HEK293T (cell line): ENCODE results near the gene ZNF880.
A peak's percentile ranks its signal among the peaks of the same experiment; 100 is the strongest.
"Not testable (repeated sequence)": the region's sequence is repeated elsewhere in the genome, so short reads cannot be mapped to it uniquely, and the experiment has no call there.

ENCODE experiments used
- CTCF ChIA-PET: fragments of 350-600 bp; formaldehyde crosslinking; extraction: SDS; loops from one replicate; lab custom pipeline; 2021; ENCODE audit warnings: antibody characterized with exemption, inconsistent platforms; lab: Yijun Ruan, JAX
- POLR2A ChIA-PET: fragments of 350-600 bp; formaldehyde crosslinking; extraction: SDS; loops from one replicate; lab custom pipeline; 2020; ENCODE audit warnings: antibody characterized with exemption, inconsistent platforms; lab: Yijun Ruan, JAX
- DNase-seq: peaks from one replicate; pipeline ENCODE4 v3.0.0; 2012; ENCODE audit warnings: mixed read lengths; ENCODE audit errors: extremely low spot score
- ARNT ChIP-seq: fragments of 450-650 bp; IDR thresholded peaks from 2 replicates; pipeline ENCODE4 v1.6.1; 2017; ENCODE audit warnings: mild to moderate bottlenecking
- BHLHE40 ChIP-seq: fragments of 450-650 bp; IDR thresholded peaks from 2 replicates; pipeline ENCODE4 v1.6.1; 2016; ENCODE audit warnings: mild to moderate bottlenecking, moderate library complexity, borderline replicate concordance
- CTBP1 ChIP-seq: fragments of 450-650 bp; IDR thresholded peaks from 2 replicates; pipeline ENCODE4 v1.6.1; 2016; ENCODE audit warnings: borderline replicate concordance
- ELF4 ChIP-seq: fragments of 450-650 bp; IDR thresholded peaks from 2 replicates; pipeline ENCODE4 v1.6.1; 2017; ENCODE audit warnings: antibody characterized with exemption
- FOXA1 ChIP-seq: fragments of 450-650 bp; IDR thresholded peaks from 2 replicates; pipeline ENCODE4 v1.6.1; 2016; ENCODE audit warnings: mild to moderate bottlenecking
- FOXK2 ChIP-seq: fragments of 450-650 bp; IDR thresholded peaks from 2 replicates; pipeline ENCODE4 v1.6.1; 2016; ENCODE audit warnings: mild to moderate bottlenecking
- FOXM1 ChIP-seq: fragments of 450-650 bp; IDR thresholded peaks from 2 replicates; pipeline ENCODE4 v1.6.1; 2017; ENCODE audit warnings: mild to moderate bottlenecking, borderline replicate concordance
- HDGF ChIP-seq: fragments of 450-650 bp; IDR thresholded peaks from 2 replicates; pipeline ENCODE4 v1.6.1; 2017; ENCODE audit warnings: antibody characterized with exemption, borderline replicate concordance
- L3MBTL2 ChIP-seq: fragments of 450-650 bp; conservative IDR thresholded peaks from 2 replicates; pipeline ENCODE4 v1.6.1; 2016; ENCODE audit warnings: mild to moderate bottlenecking
- LEF1 ChIP-seq: fragments of 450-650 bp; IDR thresholded peaks from 2 replicates; pipeline ENCODE4 v1.6.1; 2017; ENCODE audit warnings: mild to moderate bottlenecking, borderline replicate concordance
- NFRKB ChIP-seq: fragments of 450-650 bp; IDR thresholded peaks from 2 replicates; pipeline ENCODE4 v1.6.1; 2016; ENCODE audit warnings: mild to moderate bottlenecking, moderate library complexity
- SP1 ChIP-seq: fragments of 450-650 bp; IDR thresholded peaks from 2 replicates; pipeline ENCODE4 v1.6.1; 2017
- SUZ12 ChIP-seq: fragments of 450-650 bp; IDR thresholded peaks from 2 replicates; pipeline ENCODE4 v1.6.1; 2016; ENCODE audit warnings: mild to moderate bottlenecking
- TARDBP ChIP-seq: fragments of 450-650 bp; IDR thresholded peaks from 2 replicates; pipeline ENCODE4 v1.6.1; 2016
- ZNF384 ChIP-seq: fragments of 450-650 bp; IDR thresholded peaks from 2 replicates; pipeline ENCODE4 v1.6.1; 2016
- TF ChIP-seq, protein P1 (sequence below): fragments of 450-650 bp; IDR thresholded peaks from 2 replicates; pipeline ENCODE4 v1.6.1; 2016

Gene ZNF880

DNA sequence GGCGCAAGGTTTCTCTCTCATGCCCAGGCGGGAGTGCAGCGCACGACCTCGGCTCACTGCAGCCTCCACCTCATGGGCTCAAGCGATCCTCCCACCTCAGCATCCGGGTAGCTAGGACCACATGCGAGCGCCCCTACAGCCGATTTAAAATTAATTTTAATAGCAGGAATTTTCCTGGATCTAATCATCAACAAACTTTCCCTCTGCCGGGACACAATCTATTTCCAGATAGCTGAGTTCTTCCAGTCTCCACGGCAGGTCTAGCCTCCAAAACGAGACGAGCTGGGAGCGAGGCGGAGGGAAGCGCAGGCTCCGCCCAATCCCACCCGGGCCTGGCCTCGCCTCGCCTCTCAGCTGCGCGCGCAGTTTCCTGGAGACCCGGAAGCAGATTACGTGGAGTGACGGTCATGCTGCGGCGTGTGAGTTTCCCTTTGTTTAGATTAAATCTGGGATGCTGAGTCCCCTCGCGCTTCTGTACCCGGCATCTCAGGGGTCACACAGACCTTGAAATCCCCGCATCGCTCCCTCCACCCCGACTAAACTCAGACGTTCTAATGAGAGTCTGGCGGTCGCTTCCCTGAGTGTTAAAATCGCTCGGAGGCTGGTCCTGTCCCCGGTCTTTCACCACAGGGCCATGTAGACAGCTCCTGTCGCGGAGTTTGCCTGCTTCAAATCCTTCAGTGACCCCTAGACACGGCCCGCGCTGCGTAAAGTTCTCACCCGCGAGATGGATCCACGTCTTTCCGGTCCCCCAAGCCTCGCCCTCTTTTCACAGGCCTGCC, at the start of gene ZNF880:
ZNF880 (plus strand) TSS at position 365 of the 782 bp plus-strand sequence; CDS start at position 408, 43 bp downstream.
- DNase-seq, result peak; percentile 50
- TF ChIP-seq SP1, result no peak
- TF ChIP-seq BHLHE40, result no peak
- no peak for TF ChIP-seq ARNT
- TF ChIP-seq ZNF384, result no peak
- TF ChIP-seq, protein P1, sequence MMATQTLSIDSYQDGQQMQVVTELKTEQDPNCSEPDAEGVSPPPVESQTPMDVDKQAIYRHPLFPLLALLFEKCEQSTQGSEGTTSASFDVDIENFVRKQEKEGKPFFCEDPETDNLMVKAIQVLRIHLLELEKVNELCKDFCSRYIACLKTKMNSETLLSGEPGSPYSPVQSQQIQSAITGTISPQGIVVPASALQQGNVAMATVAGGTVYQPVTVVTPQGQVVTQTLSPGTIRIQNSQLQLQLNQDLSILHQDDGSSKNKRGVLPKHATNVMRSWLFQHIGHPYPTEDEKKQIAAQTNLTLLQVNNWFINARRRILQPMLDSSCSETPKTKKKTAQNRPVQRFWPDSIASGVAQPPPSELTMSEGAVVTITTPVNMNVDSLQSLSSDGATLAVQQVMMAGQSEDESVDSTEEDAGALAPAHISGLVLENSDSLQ, result no peak
- TF ChIP-seq HDGF, result no peak
- TF ChIP-seq L3MBTL2, result peak; percentile 72
- no peak for TF ChIP-seq CTBP1
- ChIA-PET POLR2A (no interaction called here), CTCF (no interaction called here)

DNA sequence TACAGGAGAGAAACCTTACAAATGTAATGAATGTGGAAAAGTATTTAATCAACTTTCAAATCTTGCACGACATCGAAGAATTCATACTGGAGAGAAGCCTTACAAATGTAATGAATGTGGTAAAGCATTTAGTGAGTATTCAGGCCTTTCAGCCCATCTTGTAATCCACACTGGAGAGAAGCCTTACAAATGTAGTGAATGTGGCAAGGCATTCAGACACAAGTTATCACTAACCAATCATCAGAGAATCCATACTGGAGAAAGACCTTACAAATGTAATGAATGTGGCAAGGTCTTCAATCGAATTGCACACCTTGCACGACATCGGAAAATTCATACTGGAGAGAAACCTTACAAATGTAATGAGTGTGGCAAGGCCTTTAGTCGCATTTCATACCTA, 47.3 kb upstream of the ZNF880 start:
- ChIA-PET POLR2A (no interaction called here), CTCF (no interaction called here)
- TF ChIP-seq HDGF (no peak), L3MBTL2 (no peak), FOXK2 (no peak), SUZ12 (no peak), ELF4 (no peak), LEF1 (no peak), ARNT (no peak)
- TF ChIP-seq, protein P1, result no peak
- DNase-seq, result no peak

DNA sequence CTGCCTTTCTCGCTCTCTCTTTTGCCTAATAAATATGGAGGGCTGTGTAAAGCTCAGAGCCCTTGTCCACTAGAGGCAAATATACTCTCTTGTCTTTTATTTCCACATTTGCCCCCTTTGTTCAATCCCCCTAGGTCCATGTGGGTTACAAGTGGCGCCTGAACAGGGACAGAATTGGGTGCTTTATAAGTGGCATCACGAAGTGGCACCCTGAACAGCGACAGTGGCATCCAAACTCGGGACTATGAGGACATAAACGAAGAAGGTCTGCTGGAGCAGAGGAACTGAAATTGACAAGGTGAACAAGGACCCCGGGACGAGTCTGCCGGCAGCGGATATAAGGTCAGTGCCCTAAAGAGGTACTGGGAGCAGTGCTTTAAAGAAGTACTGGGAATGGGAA, 38.0 kb upstream of the ZNF880 start:
- ChIA-PET POLR2A (no interaction called here), CTCF (no interaction called here)
- TF ChIP-seq TARDBP, result no peak
- no peak for TF ChIP-seq FOXK2
- TF ChIP-seq HDGF, result no peak
- no peak for TF ChIP-seq FOXM1
- no peak for TF ChIP-seq ARNT
- no peak for TF ChIP-seq FOXA1
- no peak for TF ChIP-seq SP1
- TF ChIP-seq CTBP1, result no peak
- TF ChIP-seq ZNF384, result no peak
- TF ChIP-seq LEF1, result no peak
- no peak for TF ChIP-seq BHLHE40
- no peak for TF ChIP-seq SUZ12
- no peak for TF ChIP-seq NFRKB
- TF ChIP-seq, protein P1, result no peak
- DNase-seq, result no peak

DNA sequence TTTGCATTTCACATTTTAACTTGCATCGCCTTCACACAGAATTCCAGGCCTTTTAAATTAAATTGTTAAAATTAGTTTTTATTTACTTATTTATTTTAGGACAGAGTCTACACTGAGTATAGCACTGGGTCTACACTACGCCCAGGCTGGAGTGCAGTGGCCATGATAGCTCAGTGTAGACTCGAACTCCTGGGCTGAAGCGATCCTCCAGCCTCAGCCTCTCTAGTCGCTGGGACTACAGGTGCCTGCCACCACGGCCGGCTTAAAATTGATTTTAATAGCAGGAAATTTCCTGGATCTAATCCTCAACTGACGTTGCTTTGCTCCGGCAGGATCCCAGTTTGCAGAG, 34.0 kb upstream of the ZNF880 start:
- ChIA-PET POLR2A (no interaction called here), CTCF (no interaction called here)
- DNase-seq, result no peak
- no peak for TF ChIP-seq BHLHE40
- no peak for TF ChIP-seq NFRKB
- no peak for TF ChIP-seq L3MBTL2
- TF ChIP-seq SP1, result no peak
- no peak for TF ChIP-seq ARNT
- no peak for TF ChIP-seq HDGF
- no peak for TF ChIP-seq ZNF384

DNA sequence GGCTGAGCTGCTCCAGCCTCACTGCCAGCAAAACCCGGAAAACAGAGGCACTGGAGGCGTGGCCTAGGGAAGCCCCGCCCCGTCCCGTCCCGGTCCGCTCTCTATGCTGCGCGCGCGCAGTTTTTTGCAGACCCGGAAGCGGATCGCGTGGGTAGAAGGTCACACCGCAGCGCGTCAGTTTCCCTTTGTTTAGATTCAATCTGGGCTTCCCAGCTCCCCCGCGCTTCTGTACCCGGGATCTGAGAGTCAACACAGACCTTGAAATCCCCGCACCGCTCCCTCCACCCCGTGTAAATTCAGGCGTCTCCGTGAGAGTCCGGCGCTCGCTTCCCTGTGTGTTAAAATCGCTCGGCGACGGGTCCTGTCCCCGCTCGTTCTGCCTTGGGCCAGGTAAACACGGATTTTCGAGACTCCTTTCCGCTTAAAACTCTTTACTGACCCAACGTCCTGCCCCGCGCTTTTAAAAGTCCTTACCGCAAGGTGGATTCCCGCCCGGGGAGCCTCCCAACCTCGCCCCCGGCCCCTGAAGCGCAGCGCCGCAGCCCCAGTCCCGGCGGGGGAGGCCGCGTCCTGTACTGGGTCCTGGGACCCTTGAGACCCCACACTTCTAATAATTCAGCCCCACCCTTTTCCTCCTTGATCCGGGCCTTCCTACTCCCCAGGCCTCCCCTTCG, 33.5 kb upstream of the ZNF880 start, which contains the start of gene ZNF610:
ZNF610 (plus strand) TSS at position 127 of the 674 bp plus-strand sequence. CDS start 12,930 bp downstream, outside the sequence.
- CTCF ChIA-PET, result no interaction called here
- TF ChIP-seq NFRKB (no peak), LEF1 (no peak), L3MBTL2 (no peak), ELF4 (no peak), TARDBP (no peak), ARNT (no peak)
- POLR2A ChIA-PET, result no interaction called here
- no peak for DNase-seq

DNA sequence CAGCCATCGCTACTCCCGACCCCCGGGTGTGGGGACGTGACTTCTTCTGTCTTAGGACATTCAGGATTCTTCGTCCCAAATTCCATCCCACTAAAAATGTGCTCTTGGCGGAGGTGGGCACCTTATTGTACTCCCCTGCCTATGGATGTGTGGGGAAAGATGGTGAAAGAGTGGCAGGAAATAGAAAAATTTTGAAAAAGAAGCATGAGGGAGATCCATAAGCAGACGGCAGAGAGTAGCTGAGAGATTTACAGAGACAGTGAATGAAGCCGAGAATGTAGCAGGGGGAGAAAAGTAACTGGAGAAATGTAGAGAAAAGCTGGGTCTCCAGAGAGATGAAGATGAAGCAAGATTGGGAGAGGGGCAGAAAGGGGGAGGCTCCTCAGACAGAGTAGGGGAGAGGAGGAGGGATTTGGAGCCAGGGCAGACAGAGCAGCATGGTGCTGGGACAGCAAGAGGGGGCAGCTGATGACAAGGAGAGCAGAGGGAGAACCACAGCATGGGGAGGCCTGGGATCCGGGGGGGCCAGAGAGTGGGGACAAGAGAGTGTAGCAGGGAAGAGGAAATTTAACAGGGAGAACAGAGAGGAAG, 32.8 kb upstream of the ZNF880 start:
- no peak for DNase-seq
- ChIA-PET POLR2A (no interaction called here), CTCF (no interaction called here)
- TF ChIP-seq LEF1, result no peak
- no peak for TF ChIP-seq ARNT
- TF ChIP-seq CTBP1, result no peak
- TF ChIP-seq SP1, result no peak
- TF ChIP-seq FOXA1, result no peak
- TF ChIP-seq BHLHE40, result no peak
- TF ChIP-seq ELF4, result no peak
- no peak for TF ChIP-seq HDGF
- TF ChIP-seq SUZ12, result no peak
- no peak for TF ChIP-seq FOXM1
- TF ChIP-seq ZNF384, result no peak
- TF ChIP-seq, protein P1, result no peak

DNA sequence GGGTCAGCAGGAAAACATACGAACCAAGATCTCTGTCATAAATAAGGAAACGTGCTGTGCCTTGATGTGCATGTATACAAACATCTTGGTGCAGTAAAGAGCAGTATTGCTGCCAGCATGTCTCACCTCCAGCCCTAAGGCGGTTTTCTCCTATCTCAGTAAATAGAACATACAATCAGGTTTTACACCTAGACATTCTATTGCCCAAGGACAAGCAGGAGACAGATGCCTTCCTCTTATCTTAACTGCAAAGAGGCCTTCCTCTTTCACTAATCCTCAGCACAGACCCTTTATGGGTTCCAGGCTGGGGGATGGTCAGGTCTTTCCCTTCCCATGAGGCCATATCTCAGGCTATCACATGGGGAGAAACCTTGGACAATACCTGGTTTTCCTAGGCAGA, 30.7 kb upstream of the ZNF880 start:
- CTCF ChIA-PET, POLR2A ChIA-PET, DNase-seq: not testable (repeated sequence)
